OCI-LY7 (cell line): ENCODE results near the gene APIP. TPM values are rescaled to one million over a fixed set of nuclear protein-coding genes. Genes with fewer than 3 reads are reported as not detected.
A peak's percentile ranks its signal among the peaks of the same experiment; 100 is the strongest.

Experiments
- BruUV-seq: library from RNA; stranded (reverse); fragments of 400-500 nt; replicated peaks from 2 replicates; lab custom pipeline; 2021; lab: Mats Ljungman, UMichigan
- CTCF ChIA-PET: fragments of 300-600 bp; sonication (Branson Sonifier 250); formaldehyde crosslinking; loops from one replicate; lab custom pipeline; 2022; ENCODE audit warnings: antibody characterized with exemption; ENCODE audit not compliant: unreplicated experiment; lab: Charles Lee
- POLR2A ChIA-PET: fragments of 300-600 bp; sonication (Branson Sonifier 250); formaldehyde crosslinking; loops from one replicate; lab custom pipeline; 2022; ENCODE audit warnings: antibody characterized with exemption; lab: Charles Lee
- DNase-seq: peaks from one replicate; pipeline ENCODE4 v3.0.0-alpha.2; 2015; ENCODE audit warnings: low spot score
- H2AFZ ChIP-seq: fragments of 200-600 bp; sonication (generic), shearing (Covaris generic); 2 replicates; pipeline ENCODE4 v1.6.1; 2014; ENCODE audit warnings: mild to moderate bottlenecking, antibody characterized with exemption, low read length, moderate library complexity
- H3K27ac ChIP-seq: fragments of 200-600 bp; sonication (generic); 2 replicates; pipeline ENCODE4 v1.5.1; 2014; ENCODE audit warnings: mixed run types, low read depth, mild to moderate bottlenecking, moderate library complexity, low read length, inconsistent platforms; ENCODE audit not compliant: poor library complexity, severe bottlenecking
- H3K36me3 ChIP-seq: fragments of 200-600 bp; sonication (generic); 2 replicates; pipeline ENCODE4 v1.6.1; 2014; ENCODE audit warnings: mild to moderate bottlenecking, antibody characterized with exemption, low read length, moderate library complexity, mixed read lengths; ENCODE audit not compliant: insufficient read depth
- H3K4me1 ChIP-seq: fragments of 200-600 bp; sonication (generic); 2 replicates; pipeline ENCODE4 v1.5.1; 2014; ENCODE audit warnings: mild to moderate bottlenecking, low read length; ENCODE audit not compliant: insufficient read depth, poor library complexity, severe bottlenecking
- H3K4me2 ChIP-seq: fragments of 200-600 bp; sonication (generic); 2 replicates; pipeline ENCODE4 v1.6.1; 2014; ENCODE audit warnings: mild to moderate bottlenecking, low read length
- H3K4me3 ChIP-seq: fragments of 200-600 bp; sonication (generic); 2 replicates; pipeline ENCODE4 v1.5.1; 2014; ENCODE audit warnings: mild to moderate bottlenecking, low read depth, low read length; ENCODE audit not compliant: poor library complexity, severe bottlenecking
- H3K79me2 ChIP-seq: fragments of 200-600 bp; sonication (generic); 2 replicates; pipeline ENCODE4 v1.6.1; 2016; ENCODE audit warnings: low read depth, mild to moderate bottlenecking, low read length, moderate library complexity, mixed read lengths; ENCODE audit not compliant: insufficient read depth
- H3K9me2 ChIP-seq: fragments of 200-600 bp; sonication (generic); 2 replicates; pipeline ENCODE4 v1.6.1; 2016; ENCODE audit warnings: mild to moderate bottlenecking, low read length, mixed read lengths; ENCODE audit not compliant: insufficient read depth
- H3K9me3 ChIP-seq: fragments of 200-600 bp; sonication (generic); 2 replicates; pipeline ENCODE4 v1.6.1; 2014; ENCODE audit warnings: mild to moderate bottlenecking, mixed run types, low read length, mixed read lengths
- H4K20me1 ChIP-seq: fragments of 200-600 bp; sonication (generic); 2 replicates; pipeline ENCODE4 v1.6.1; 2014; ENCODE audit warnings: mild to moderate bottlenecking, antibody characterized with exemption, low read length, moderate library complexity, mixed read lengths; ENCODE audit not compliant: insufficient read depth
- EZH2phosphoT487 ChIP-seq: fragments of 200-600 bp; sonication (generic); IDR thresholded peaks from 2 replicates; pipeline ENCODE4 v1.6.1; 2018; ENCODE audit warnings: low read depth, borderline replicate concordance, mild to moderate bottlenecking, mixed run types, antibody characterized with exemption, low read length, moderate library complexity, mixed read lengths
- intact Hi-C: fragments of 100-400 bp; cut with micrococcal nuclease; formaldehyde crosslinking; loops from one replicate; pipeline ENCODE4 v1.10.0; 2022; ENCODE audit not compliant: unreplicated experiment
- total RNA-seq, 2 experiments: library from RNA; depleted of rRNA in 1 of 2; stranded (reverse); fragments of >200 nt in 1 of 2; shearing (Covaris generic) in 1 of 2; gene quantifications; 2 replicates each; pipeline ENCODE4 v1.2.3, GENCODE V29; 2014 to 2022
- TF ChIP-seq, protein P1 (sequence below): fragments of 200-600 bp; sonication (generic); conservative IDR thresholded peaks from 2 replicates; pipeline ENCODE4 v1.5.1; 2014; ENCODE audit warnings: mild to moderate bottlenecking, antibody characterized with exemption, low read length, moderate library complexity, mixed read lengths

APIP gene
- total RNA-seq, 2 experiments from 2014 or later, result 40.7 to 66.2 TPM

- H3K27ac ChIP-seq, result no peak overlapping the region
- TF ChIP-seq EZH2phosphoT487, result no peak
- TF ChIP-seq, protein P1, sequence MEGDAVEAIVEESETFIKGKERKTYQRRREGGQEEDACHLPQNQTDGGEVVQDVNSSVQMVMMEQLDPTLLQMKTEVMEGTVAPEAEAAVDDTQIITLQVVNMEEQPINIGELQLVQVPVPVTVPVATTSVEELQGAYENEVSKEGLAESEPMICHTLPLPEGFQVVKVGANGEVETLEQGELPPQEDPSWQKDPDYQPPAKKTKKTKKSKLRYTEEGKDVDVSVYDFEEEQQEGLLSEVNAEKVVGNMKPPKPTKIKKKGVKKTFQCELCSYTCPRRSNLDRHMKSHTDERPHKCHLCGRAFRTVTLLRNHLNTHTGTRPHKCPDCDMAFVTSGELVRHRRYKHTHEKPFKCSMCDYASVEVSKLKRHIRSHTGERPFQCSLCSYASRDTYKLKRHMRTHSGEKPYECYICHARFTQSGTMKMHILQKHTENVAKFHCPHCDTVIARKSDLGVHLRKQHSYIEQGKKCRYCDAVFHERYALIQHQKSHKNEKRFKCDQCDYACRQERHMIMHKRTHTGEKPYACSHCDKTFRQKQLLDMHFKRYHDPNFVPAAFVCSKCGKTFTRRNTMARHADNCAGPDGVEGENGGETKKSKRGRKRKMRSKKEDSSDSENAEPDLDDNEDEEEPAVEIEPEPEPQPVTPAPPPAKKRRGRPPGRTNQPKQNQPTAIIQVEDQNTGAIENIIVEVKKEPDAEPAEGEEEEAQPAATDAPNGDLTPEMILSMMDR, result no peak
- ChIA-PET CTCF (no interaction called here), POLR2A (interaction anchor here (0.6 kb wide), 1 partner anchor 263 kb away, joined by 4 read pairs; no protein-coding TSS in a partner anchor)
- H3K79me2 ChIP-seq, result peaks cover 22% of the 10 kb centered on the region; the same call in 1 of the 2 replicates
- H2AFZ ChIP-seq, result no peak overlapping the region
- peaks cover 48% of the 10 kb centered on the region for H3K36me3 ChIP-seq
- H3K9me2 ChIP-seq, result no peaks in the 10 kb centered on the region
- peaks cover 27% of the 10 kb centered on the region for H3K4me1 ChIP-seq
- intact Hi-C loops, result no loop called here
- no peak overlapping the region for H3K4me2 ChIP-seq
- H4K20me1 ChIP-seq, result no peaks in the 10 kb centered on the region
- no peak for DNase-seq
- H3K9me3 ChIP-seq, result peaks cover 9% of the 10 kb centered on the region; the same call in 1 of the 2 replicates
- no TSS peak for BruUV-seq
- H3K4me3 ChIP-seq, result no peak overlapping the region
Observed at GRCh38 chr11:34911676-34912075, 4.5 kb downstream of the APIP start.

GRCh38 chr11:34910817-34911216 lies 5.4 kb downstream of the APIP start:
- no peaks in the 10 kb centered on the region for H3K9me2 ChIP-seq
- intact Hi-C loops, result no loop called here
- H3K4me2 ChIP-seq, result 0 out of 2 replicates have a peak overlapping the region, but pooled peaks have one; percentile 9
- TF ChIP-seq, protein P1, result no peak
- TF ChIP-seq EZH2phosphoT487, result no peak
- no peak overlapping the region for H2AFZ ChIP-seq
- no peaks in the 10 kb centered on the region for H4K20me1 ChIP-seq
- H3K9me3 ChIP-seq, result peaks cover 9% of the 10 kb centered on the region; the same call in 1 of the 2 replicates
- ChIA-PET POLR2A (interaction anchor here (0.5 to 1.4 kb wide), 6 partner anchors 9 to 451 kb away, joined by 3 to 5 read pairs (median 4); no protein-coding TSS in a partner anchor), CTCF (no interaction called here)
- no peak overlapping the region for H3K4me3 ChIP-seq
- H3K79me2 ChIP-seq, result peaks cover 20% of the 10 kb centered on the region; the same call in 1 of the 2 replicates
- DNase-seq, result peak; percentile 43
- BruUV-seq, result no TSS peak
- no peak overlapping the region for H3K27ac ChIP-seq
- H3K36me3 ChIP-seq, result peaks cover 48% of the 10 kb centered on the region
- peaks cover 27% of the 10 kb centered on the region for H3K4me1 ChIP-seq

DNA sequence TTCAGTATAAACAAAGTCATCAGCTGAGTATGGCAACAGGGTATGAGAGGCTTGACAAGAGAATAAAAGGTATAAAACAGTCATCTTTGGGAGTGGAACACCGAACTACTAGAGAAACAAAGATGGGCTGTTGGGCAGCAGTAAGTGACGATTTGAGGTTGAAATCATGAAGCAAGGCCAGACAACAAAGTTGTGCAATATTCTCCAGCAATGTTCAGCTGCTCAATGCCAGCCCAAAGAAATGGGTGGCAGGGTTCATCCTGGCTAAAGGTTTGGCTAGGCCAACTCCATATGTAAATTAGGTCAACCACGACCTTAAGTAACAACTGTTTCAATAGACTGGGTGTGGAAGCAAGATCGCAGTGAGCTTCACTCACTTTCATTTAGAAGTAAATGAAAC lies 6.2 kb downstream of the APIP start:
- no peak overlapping the region for H3K4me3 ChIP-seq
- H4K20me1 ChIP-seq, result no peaks in the 10 kb centered on the region
- peaks cover 48% of the 10 kb centered on the region for H3K36me3 ChIP-seq
- no peak overlapping the region for H2AFZ ChIP-seq
- H3K9me3 ChIP-seq, result peaks cover 9% of the 10 kb centered on the region; the same call in 1 of the 2 replicates
- DNase-seq, result no peak
- no TSS peak for BruUV-seq
- peaks cover 23% of the 10 kb centered on the region for H3K4me1 ChIP-seq
- no peaks in the 10 kb centered on the region for H3K9me2 ChIP-seq
- ChIA-PET POLR2A (interaction anchor here (0.7 to 1.4 kb wide), 4 partner anchors 9 to 92 kb away, joined by 3 to 4 read pairs (median 3); no protein-coding TSS in a partner anchor), CTCF (no interaction called here)
- H3K4me2 ChIP-seq, result no peak overlapping the region
- H3K79me2 ChIP-seq, result peaks cover 12% of the 10 kb centered on the region; the same call in 1 of the 2 replicates
- H3K27ac ChIP-seq, result no peak overlapping the region
- intact Hi-C loops, result no loop called here
- TF ChIP-seq, protein P1, result no peak
- no peak for TF ChIP-seq EZH2phosphoT487
